Vagina (tissue), 2 donors: ENCODE data around the gene EMC10. TPM values are rescaled to one million over a fixed set of nuclear protein-coding genes. Genes with fewer than 3 reads are reported as not detected.

Source experiments
- DNase-seq, 2 donors: peaks; one replicate each; pipeline ENCODE4 v3.0.0-alpha.2; 2017; ENCODE audit errors: extremely low spot score in 2 of 2
- H3K27ac ChIP-seq: fragments of 200-600 bp; sonication (generic); one replicate; pipeline ENCODE4 v1.5.1; 2019
- H3K27me3 ChIP-seq: fragments of 200-600 bp; sonication (generic); one replicate; pipeline ENCODE4 v1.5.1; 2019
- H3K36me3 ChIP-seq, 2 donors: fragments of 200-600 bp; sonication (generic); one replicate each; pipeline ENCODE4 v1.5.1; 2017 to 2019
- H3K4me1 ChIP-seq: fragments of 200-600 bp; sonication (generic); one replicate; pipeline ENCODE4 v1.5.1; 2019
- H3K4me3 ChIP-seq, 2 donors: fragments of 200-600 bp; sonication (generic); 1 replicate in 1 of 2; 2 replicates in 1 of 2; pipeline ENCODE4 v1.5.1; 2016 to 2019
- H3K9me3 ChIP-seq: fragments of 200-600 bp; sonication (generic); one replicate; pipeline ENCODE4 v1.5.1; 2019
- POLR2A ChIP-seq, 2 donors: fragments of 450-650 bp; IDR thresholded peaks; one replicate each; pipeline ENCODE4 v1.6.1; 2017; ENCODE audit warnings: antibody characterized with exemption in 2 of 2, mild to moderate bottlenecking in 2 of 2, moderate library complexity in 2 of 2
- POLR2AphosphoS5 ChIP-seq, 2 donors: sonication (generic); formaldehyde crosslinking; IDR thresholded peaks; one replicate each; pipeline ENCODE4 v1.9.0; 2017; ENCODE audit warnings: antibody characterized with exemption in 2 of 2, mild to moderate bottlenecking in 2 of 2, low read depth in 1 of 2; ENCODE audit not compliant: insufficient read depth in 1 of 2
- intact Hi-C: fragments of 100-400 bp; cut with DNase I; formaldehyde crosslinking; loops from one replicate; pipeline ENCODE4 v1.15.1; 2023
- total RNA-seq: library from RNA; depleted of rRNA; stranded (reverse); fragments of >200 nt; gene quantifications from one replicate; pipeline ENCODE4 v1.2.3, GENCODE V29; 2016
- TF ChIP-seq, protein P1 (sequence below), 3 experiments: fragments of 450-650 bp in 2 of 3; fragments of 200-600 bp in 1 of 3; sonication (generic) in 1 of 3; IDR thresholded peaks; one replicate each; pipeline ENCODE4 v1.5.1; 2017 to 2019; ENCODE audit warnings: antibody characterized with exemption in 3 of 3, mild to moderate bottlenecking in 2 of 3, moderate library complexity in 2 of 3

EMC10 gene
- total RNA-seq, 1 donor from 2014 or later, result 33.1 TPM

DNA sequence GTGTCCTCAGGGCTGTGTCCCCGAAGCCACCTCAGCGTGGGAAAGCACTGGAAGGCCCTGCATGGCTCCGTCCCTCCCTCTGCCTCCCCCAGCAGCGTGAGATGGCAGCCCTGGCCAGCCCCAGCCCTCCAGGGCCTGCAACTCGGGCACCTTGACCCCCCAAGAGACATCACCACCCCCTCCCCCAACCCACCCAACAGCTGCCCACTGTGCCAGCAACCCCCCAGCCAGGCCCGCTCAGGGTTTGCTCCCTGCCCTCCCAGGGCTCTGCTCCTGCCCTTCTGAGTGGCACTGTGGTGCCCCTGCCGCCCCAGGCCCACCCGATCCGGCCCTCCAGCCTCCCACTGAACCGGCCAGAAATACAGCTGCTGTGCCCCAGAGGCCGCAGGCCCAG is 38.9 kb downstream of the EMC10 start:
- no peak for DNase-seq
- TF ChIP-seq, protein P1, sequence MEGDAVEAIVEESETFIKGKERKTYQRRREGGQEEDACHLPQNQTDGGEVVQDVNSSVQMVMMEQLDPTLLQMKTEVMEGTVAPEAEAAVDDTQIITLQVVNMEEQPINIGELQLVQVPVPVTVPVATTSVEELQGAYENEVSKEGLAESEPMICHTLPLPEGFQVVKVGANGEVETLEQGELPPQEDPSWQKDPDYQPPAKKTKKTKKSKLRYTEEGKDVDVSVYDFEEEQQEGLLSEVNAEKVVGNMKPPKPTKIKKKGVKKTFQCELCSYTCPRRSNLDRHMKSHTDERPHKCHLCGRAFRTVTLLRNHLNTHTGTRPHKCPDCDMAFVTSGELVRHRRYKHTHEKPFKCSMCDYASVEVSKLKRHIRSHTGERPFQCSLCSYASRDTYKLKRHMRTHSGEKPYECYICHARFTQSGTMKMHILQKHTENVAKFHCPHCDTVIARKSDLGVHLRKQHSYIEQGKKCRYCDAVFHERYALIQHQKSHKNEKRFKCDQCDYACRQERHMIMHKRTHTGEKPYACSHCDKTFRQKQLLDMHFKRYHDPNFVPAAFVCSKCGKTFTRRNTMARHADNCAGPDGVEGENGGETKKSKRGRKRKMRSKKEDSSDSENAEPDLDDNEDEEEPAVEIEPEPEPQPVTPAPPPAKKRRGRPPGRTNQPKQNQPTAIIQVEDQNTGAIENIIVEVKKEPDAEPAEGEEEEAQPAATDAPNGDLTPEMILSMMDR (IDR thresholded peaks at IDR 0.05), result no peak
- TF ChIP-seq POLR2A (IDR thresholded peaks at IDR 0.05) (no peak), POLR2AphosphoS5 (IDR thresholded peaks at IDR 0.05; ENCODE audit: insufficient read depth in 1 of 2, low read depth in 1 of 2) (no peak)
- H3K9me3 ChIP-seq, result no peaks in the 10 kb centered on the region
- intact Hi-C loops, result no loop called here
- no peaks in the 10 kb centered on the region for H3K27me3 ChIP-seq
- no peak overlapping the region for H3K4me3 ChIP-seq
- H3K27ac ChIP-seq, result no peak overlapping the region
- no peaks in the 10 kb centered on the region for H3K36me3 ChIP-seq
- peaks cover 6% of the 10 kb centered on the region for H3K4me1 ChIP-seq

DNA sequence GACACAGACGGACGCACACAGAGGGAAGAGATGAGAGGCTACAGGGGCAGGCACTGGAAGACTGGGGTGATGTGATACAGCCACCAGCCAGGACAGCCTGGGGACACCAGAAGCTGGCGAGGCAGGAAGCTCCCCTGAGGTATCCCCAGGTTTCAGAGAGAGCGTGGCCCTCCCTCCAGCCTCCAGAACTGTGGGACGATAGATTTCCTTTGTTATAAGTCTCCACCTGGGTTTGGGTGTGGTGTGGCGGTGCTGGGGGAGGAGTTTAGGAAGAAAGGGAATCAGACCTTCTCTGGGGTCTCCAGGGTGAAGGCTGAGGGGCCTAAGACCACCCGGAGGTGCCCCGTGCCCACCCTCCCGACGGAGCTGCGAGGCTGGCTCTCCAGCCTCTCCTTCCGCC is 40.1 kb downstream of the EMC10 start:
- TF ChIP-seq POLR2A (IDR thresholded peaks at IDR 0.05) (no peak), POLR2AphosphoS5 (IDR thresholded peaks at IDR 0.05; ENCODE audit: insufficient read depth in 1 of 2, low read depth in 1 of 2) (no peak)
- TF ChIP-seq, protein P1 (IDR thresholded peaks at IDR 0.05), result no peak
- H3K27ac ChIP-seq, result no peak overlapping the region
- intact Hi-C loops, result no loop called here
- no peaks in the 10 kb centered on the region for H3K36me3 ChIP-seq
- H3K4me1 ChIP-seq, result no peaks in the 10 kb centered on the region
- no peak overlapping the region for H3K4me3 ChIP-seq
- no peaks in the 10 kb centered on the region for H3K27me3 ChIP-seq
- DNase-seq, result no peak
- no peaks in the 10 kb centered on the region for H3K9me3 ChIP-seq

DNA sequence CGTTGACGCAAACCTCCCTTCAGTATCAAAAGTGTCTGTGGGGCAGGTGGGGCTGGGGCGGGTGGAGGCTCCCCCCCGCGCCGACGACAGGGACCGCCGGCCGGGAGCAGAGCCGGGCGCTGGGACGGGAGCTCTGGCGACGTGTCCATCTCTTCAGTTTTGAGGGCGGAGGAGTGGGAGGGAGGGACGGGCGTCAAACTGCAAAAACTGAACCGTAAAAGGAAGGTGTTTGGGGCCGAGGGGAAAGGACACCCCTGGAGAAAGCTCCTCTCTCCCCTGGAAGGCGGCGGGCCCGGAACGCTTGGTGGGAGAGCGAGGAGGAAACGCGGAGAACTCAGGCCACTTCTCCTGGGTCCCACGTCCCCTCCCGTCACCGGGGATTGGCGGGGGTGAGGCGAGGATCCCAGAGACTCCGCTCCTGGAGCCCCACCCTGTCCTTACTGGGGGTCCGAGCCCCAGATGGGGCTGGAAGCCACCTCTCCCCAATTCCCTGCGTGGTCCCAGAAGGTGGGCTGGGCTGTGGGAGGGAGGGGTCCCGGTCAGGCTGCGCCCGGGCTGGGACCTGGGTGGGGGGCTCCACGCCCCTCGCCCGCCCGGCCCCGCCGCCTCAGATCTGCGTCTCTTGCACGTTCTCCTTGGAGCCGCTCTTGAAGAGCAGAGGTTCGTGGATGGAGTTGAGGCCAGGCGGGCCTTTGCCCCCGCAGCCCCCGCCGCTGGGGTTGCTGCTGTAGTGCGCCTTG is 40.8 kb downstream of the EMC10 start:
- Histone ChIP-seq H3K4me1 (no peaks in the 10 kb centered on the region), H3K4me3 (no peak overlapping the region), H3K27ac (no peak overlapping the region), H3K36me3 (no peaks in the 10 kb centered on the region), H3K27me3 (no peaks in the 10 kb centered on the region), H3K9me3 (no peaks in the 10 kb centered on the region)
- no peak for DNase-seq
- intact Hi-C loops, result no loop called here
- TF ChIP-seq, protein P1 (IDR thresholded peaks at IDR 0.05), result no peak
- TF ChIP-seq POLR2A (IDR thresholded peaks at IDR 0.05), result no peak
- no peak for TF ChIP-seq POLR2AphosphoS5 (IDR thresholded peaks at IDR 0.05; ENCODE audit: insufficient read depth in 1 of 2, low read depth in 1 of 2)

DNA sequence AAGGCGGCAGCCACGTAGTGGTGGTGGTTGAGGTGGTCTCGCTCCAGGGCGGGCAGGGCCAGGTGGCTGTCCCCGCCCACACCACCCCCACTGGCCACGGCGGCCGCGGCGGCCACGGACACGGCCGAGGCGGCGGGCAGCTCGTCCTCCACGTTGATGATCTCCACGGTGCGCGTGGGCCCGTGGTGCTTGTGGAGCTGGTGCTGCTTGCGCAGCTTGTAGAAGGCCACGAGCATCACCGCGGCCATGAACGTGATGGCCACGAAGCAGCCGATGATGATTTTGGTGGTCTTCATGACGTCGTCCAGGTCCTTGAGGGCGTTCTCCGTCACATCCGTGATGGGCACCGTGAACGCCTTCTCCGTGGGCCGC is 41.4 kb downstream of the EMC10 start:
- no peaks in the 10 kb centered on the region for H3K4me1 ChIP-seq
- TF ChIP-seq POLR2AphosphoS5 (IDR thresholded peaks at IDR 0.05; ENCODE audit: insufficient read depth in 1 of 2, low read depth in 1 of 2) (no peak), POLR2A (IDR thresholded peaks at IDR 0.05) (no peak)
- TF ChIP-seq, protein P1 (IDR thresholded peaks at IDR 0.05), result no peak
- no peaks in the 10 kb centered on the region for H3K27me3 ChIP-seq
- intact Hi-C loops, result no loop called here
- no peaks in the 10 kb centered on the region for H3K9me3 ChIP-seq
- no peak overlapping the region for H3K27ac ChIP-seq
- no peaks in the 10 kb centered on the region for H3K36me3 ChIP-seq
- DNase-seq, result no peak
- no peak overlapping the region for H3K4me3 ChIP-seq
